Endothelial cell of umbilical vein (primary cell): Measurements from ENCODE around the gene TNPO1. TPM values are rescaled to one million over a fixed set of nuclear protein-coding genes. Genes with fewer than 3 reads are reported as not detected.
A peak's percentile ranks its signal among the peaks of the same experiment; 100 is the strongest.

Experiments used
- BruUV-seq: library from RNA; stranded (reverse); fragments of 400-500 nt; replicated peaks from 2 replicates; lab custom pipeline; 2021; lab: Mats Ljungman, UMichigan
- CTCF ChIA-PET: fragments of 300-600, 350-600 bp; sonication (Branson Sonifier 250); formaldehyde crosslinking; loops from one replicate; lab custom pipeline; 2021; ENCODE audit warnings: antibody characterized with exemption, inconsistent platforms; lab: Charles Lee
- POLR2A ChIA-PET: fragments of 300-600, 350-600 bp; sonication (Branson Sonifier 250); formaldehyde crosslinking; loops from one replicate; lab custom pipeline; 2021; ENCODE audit warnings: antibody characterized with exemption, inconsistent platforms; lab: Charles Lee
- DNase-seq: peaks from one replicate; pipeline ENCODE4 v3.0.0-alpha.2; 2011; ENCODE audit warnings: low read depth, low spot score
- FAIRE-seq: peaks from 2 replicates; lab custom pipeline; 2011; peaks lifted over from hg19 to GRCh38; lab: Jason Lieb, UNC
- H2AFZ ChIP-seq: 2 replicates; pipeline ENCODE4 v1.6.0; 2012; ENCODE audit warnings: low read depth, low read length, control low read depth, inconsistent platforms
- H3K27ac ChIP-seq: 2 replicates; pipeline ENCODE4 v1.5.1; 2011; ENCODE audit warnings: low read depth, mild to moderate bottlenecking, control low read depth, low read length, moderate library complexity; ENCODE audit not compliant: insufficient read depth
- H3K27me3 ChIP-seq, 2 experiments: 2 replicates each; pipeline versions ENCODE4 v1.6.0 to v1.6.1; 2011; ENCODE audit warnings: low read length in 2 of 2, mixed read lengths in 1 of 2; ENCODE audit not compliant: control insufficient read depth in 2 of 2, insufficient read depth in 2 of 2
- H3K36me3 ChIP-seq, 2 experiments: 2 replicates in 1 of 2; 3 replicates in 1 of 2; pipeline ENCODE4 v1.5.1; 2011; ENCODE audit warnings: low read length in 2 of 2, mild to moderate bottlenecking in 1 of 2, moderate library complexity in 1 of 2; ENCODE audit not compliant: control insufficient read depth in 2 of 2, insufficient read depth in 2 of 2; ENCODE audit errors: extremely low read depth in 1 of 2
- H3K4me1 ChIP-seq: 3 replicates; pipeline ENCODE4 v1.5.1; 2011; ENCODE audit warnings: mild to moderate bottlenecking, low read length; ENCODE audit not compliant: control insufficient read depth, insufficient read depth; ENCODE audit errors: extremely low read depth
- H3K4me2 ChIP-seq: 2 replicates; pipeline ENCODE4 v1.6.1; 2011; ENCODE audit warnings: low read length, control low read depth, mixed read lengths; ENCODE audit not compliant: insufficient read depth
- H3K4me3 ChIP-seq, 3 experiments: fragments of 200-600 bp in 1 of 3; sonication (generic), shearing (Covaris generic) in 1 of 3; replicated peaks in 1 of 3; 2 replicates each; pipeline ENCODE4 v1.5.1; 2011 to 2016; ENCODE audit warnings: control low read depth in 3 of 3, low read length in 3 of 3, mild to moderate bottlenecking in 2 of 3, inconsistent platforms in 1 of 3, low read depth in 1 of 3, moderate library complexity in 1 of 3; ENCODE audit not compliant: insufficient read depth in 1 of 3
- H3K79me2 ChIP-seq: 2 replicates; pipeline ENCODE4 v1.6.0; 2012; ENCODE audit warnings: low read length, inconsistent platforms; ENCODE audit not compliant: control insufficient read depth, insufficient read depth
- H3K9ac ChIP-seq: replicated peaks from 2 replicates; pipeline ENCODE3; 2011; ENCODE audit warnings: low read length, control low read depth; ENCODE audit not compliant: insufficient read depth; ENCODE audit errors: extremely low read depth
- H3K9me1 ChIP-seq: replicated peaks from 3 replicates; pipeline ENCODE4 v1.6.0; 2011; ENCODE audit warnings: mild to moderate bottlenecking, low read length; ENCODE audit not compliant: control insufficient read depth, insufficient read depth; ENCODE audit errors: extremely low read depth
- H3K9me3 ChIP-seq: replicated peaks from 2 replicates; pipeline ENCODE4 v1.5.1; 2012; ENCODE audit warnings: low read length, inconsistent platforms; ENCODE audit not compliant: control insufficient read depth, insufficient read depth
- H4K20me1 ChIP-seq: replicated peaks from 2 replicates; pipeline ENCODE3; 2011; ENCODE audit warnings: mild to moderate bottlenecking, low read length; ENCODE audit not compliant: control insufficient read depth, insufficient read depth; ENCODE audit errors: extremely low read depth
- CTCF ChIP-seq, 2 donors: IDR thresholded peaks; 1 replicate in 1 of 2; 2 replicates in 1 of 2; pipeline ENCODE4 v1.5.1; 2011; ENCODE audit warnings: low read length in 2 of 2, mild to moderate bottlenecking in 2 of 2, moderate library complexity in 2 of 2, control low read depth in 1 of 2, inconsistent platforms in 1 of 2, low read depth in 1 of 2; ENCODE audit not compliant: insufficient read depth in 1 of 2; ENCODE audit errors: extremely low read depth in 1 of 2
- EZH2 ChIP-seq: IDR thresholded peaks from 2 replicates; pipeline ENCODE4 v1.6.1; 2012; ENCODE audit warnings: borderline replicate concordance, low read depth, mild to moderate bottlenecking, moderate library complexity, low read length, inconsistent platforms; ENCODE audit not compliant: severe bottlenecking
- FOS ChIP-seq: IDR thresholded peaks from 2 replicates; pipeline ENCODE4 v1.6.1; 2011; ENCODE audit warnings: mild to moderate bottlenecking, low read length, moderate library complexity, borderline replicate concordance; ENCODE audit not compliant: insufficient read depth
- GATA2 ChIP-seq: IDR thresholded peaks from 2 replicates; pipeline ENCODE4 v1.7.0; 2011; ENCODE audit warnings: low read depth, mild to moderate bottlenecking, moderate library complexity, mixed read lengths, low read length; ENCODE audit not compliant: insufficient read length, insufficient read depth
- JUN ChIP-seq: IDR thresholded peaks from 2 replicates; pipeline ENCODE4 v1.6.1; 2011; ENCODE audit warnings: borderline replicate concordance, low read depth; ENCODE audit not compliant: insufficient read length, insufficient read depth
- MYC ChIP-seq: IDR thresholded peaks from one replicate; pipeline ENCODE4 v1.6.1; 2011; ENCODE audit warnings: mild to moderate bottlenecking, low read depth, low read length
- POLR2AphosphoS5 ChIP-seq: IDR thresholded peaks from 2 replicates; pipeline ENCODE4 v1.6.1; 2012; ENCODE audit warnings: low read depth, mild to moderate bottlenecking, control low read depth, low read length, moderate library complexity; ENCODE audit not compliant: insufficient read depth
- dilution Hi-C: fragments of 300-500 bp; cut with MboI; formaldehyde crosslinking; loops from one replicate; pipeline ENCODE4 v1.15.0; 2019; ENCODE audit warnings: low sequenced_read_pairs; ENCODE audit not compliant: extremely low pct_ligation_motif_present
- intact Hi-C: fragments of 100-400 bp; cut with micrococcal nuclease; formaldehyde crosslinking; loops from one replicate; pipeline ENCODE4 v1.10.0; 2022
- polyA plus RNA-seq, 4 experiments: library from polyadenylated mRNA; depleted of rRNA in 3 of 4; stranded (reverse) in 3 of 4; unstranded in 1 of 4; fragments of >200 nt; gene quantifications; 2 replicates each; pipeline versions ENCODE4 v1.2.1 to v1.2.3, GENCODE V29; 2011 to 2012; ENCODE audit warnings: missing spikeins in 1 of 4
- total RNA-seq: library from RNA; stranded (reverse); gene quantifications from 2 replicates; pipeline ENCODE4 v1.2.3, GENCODE V29; 2021

The TNPO1 gene
- total and polyA plus RNA-seq, 2 donors (not counting 3 experiments of a cell fraction or from before 2014, with no cell fraction given): 65.6 to 298 TPM

- TF ChIP-seq POLR2AphosphoS5 (peak; percentile 21), MYC (no peak), FOS (peak; percentile 17), JUN (peak; percentile 18)
- H3K9ac ChIP-seq: peak overlapping the region; percentile 70
- BruUV-seq: no TSS peak
- dilution Hi-C loops (no loop called here), intact Hi-C loops (loop anchor here (2.0 to 10.0 kb wide), 4 partner anchors 23 to 597 kb away; no protein-coding TSS in a partner anchor)
- H3K9me3 ChIP-seq: no peaks in the 10 kb centered on the region
- no peak overlapping the region for H2AFZ ChIP-seq
- peak overlapping the region in 1 of 3 experiments; percentile 9 for H3K4me3 ChIP-seq
- DNase-seq (peak; percentile 73), FAIRE-seq (no peak)
- peaks cover 70% of the 10 kb centered on the region for H3K4me1 ChIP-seq
- CTCF ChIA-PET: interaction anchor here (0.6 to 5.4 kb wide), 11 partner anchors 12 to 486 kb away, joined by 3 to 37 read pairs (median 3); partner anchors contain the start of gene TNPO1
- peak overlapping the region; percentile 95 for H3K27ac ChIP-seq
- peak overlapping the region; percentile 57 for H3K4me2 ChIP-seq
- H4K20me1 ChIP-seq: no peaks in the 10 kb centered on the region
- POLR2A ChIA-PET: interaction anchor here (0.8 to 1.6 kb wide), 3 partner anchors 23 to 286 kb away, joined by 3 to 4 read pairs (median 4); no protein-coding TSS in a partner anchor
- no peaks in the 10 kb centered on the region for H3K27me3 ChIP-seq
- H3K9me1 ChIP-seq: no peaks in the 10 kb centered on the region
- H3K79me2 ChIP-seq: peaks cover 87% of the 10 kb centered on the region
- H3K36me3 ChIP-seq: no peaks in the 10 kb centered on the region
Measured at GRCh38 chr5:72841756-72842535, 25.5 kb downstream of the TNPO1 start.

- peak overlapping the region in 1 of 3 experiments; percentile 25 for H3K4me3 ChIP-seq
- no peaks in the 10 kb centered on the region for H3K36me3 ChIP-seq
- no peak overlapping the region for H2AFZ ChIP-seq
- H3K9me3 ChIP-seq: no peaks in the 10 kb centered on the region
- peak overlapping the region; percentile 70 for H3K9ac ChIP-seq
- dilution Hi-C loops (no loop called here), intact Hi-C loops (loop anchor here (1.0 to 10.0 kb wide), 7 partner anchors 21 to 598 kb away; no protein-coding TSS in a partner anchor)
- peak overlapping the region; percentile 95 for H3K27ac ChIP-seq
- no peaks in the 10 kb centered on the region for H4K20me1 ChIP-seq
- H3K27me3 ChIP-seq: no peaks in the 10 kb centered on the region
- ChIA-PET CTCF (interaction anchor here (0.6 to 5.4 kb wide), 11 partner anchors 13 to 487 kb away, joined by 3 to 37 read pairs (median 3); partner anchors contain the start of gene TNPO1), POLR2A (interaction anchor here (0.8 to 1.6 kb wide), 3 partner anchors 24 to 287 kb away, joined by 3 to 4 read pairs (median 4); no protein-coding TSS in a partner anchor)
- H3K4me2 ChIP-seq: peak overlapping the region; percentile 57
- no peaks in the 10 kb centered on the region for H3K9me1 ChIP-seq
- FAIRE-seq (peak; percentile 86), DNase-seq (peak; percentile 92)
- peak; percentile 93 for TF ChIP-seq GATA2
- TF ChIP-seq CTCF (IDR thresholded peaks at IDR 0.05; ENCODE audit: extremely low read depth in 1 of 2, insufficient read depth in 1 of 2, low read depth in 1 of 2, low read length in 2 of 2): peak in 1 of 2 donors; percentile 11
- peak; percentile 68 for TF ChIP-seq JUN
- no peak for TF ChIP-seq EZH2
- TF ChIP-seq FOS: peak; percentile 77
- peak; percentile 62 for TF ChIP-seq POLR2AphosphoS5
- peaks cover 70% of the 10 kb centered on the region for H3K4me1 ChIP-seq
- H3K79me2 ChIP-seq: peaks cover 87% of the 10 kb centered on the region
- BruUV-seq: no TSS peak
Measured at GRCh38 chr5:72842816-72843215, 26.4 kb downstream of the TNPO1 start.
